Hematopoietic multipotent progenitor cell treated with erythropoietin and hydrocortisone succinate and interleukin-3 and kit ligand, for 6 days (in vitro differentiated cells): ENCODE data around the gene ITGB2.
"Not testable (repeated sequence)": the region's sequence is repeated elsewhere in the genome, so short reads cannot be mapped to it uniquely, and the experiment has no call there.

Experiments
- DNase-seq: peaks from one replicate; pipeline ENCODE4 v3.0.0-alpha.2; 2015

ITGB2 gene

DNA sequence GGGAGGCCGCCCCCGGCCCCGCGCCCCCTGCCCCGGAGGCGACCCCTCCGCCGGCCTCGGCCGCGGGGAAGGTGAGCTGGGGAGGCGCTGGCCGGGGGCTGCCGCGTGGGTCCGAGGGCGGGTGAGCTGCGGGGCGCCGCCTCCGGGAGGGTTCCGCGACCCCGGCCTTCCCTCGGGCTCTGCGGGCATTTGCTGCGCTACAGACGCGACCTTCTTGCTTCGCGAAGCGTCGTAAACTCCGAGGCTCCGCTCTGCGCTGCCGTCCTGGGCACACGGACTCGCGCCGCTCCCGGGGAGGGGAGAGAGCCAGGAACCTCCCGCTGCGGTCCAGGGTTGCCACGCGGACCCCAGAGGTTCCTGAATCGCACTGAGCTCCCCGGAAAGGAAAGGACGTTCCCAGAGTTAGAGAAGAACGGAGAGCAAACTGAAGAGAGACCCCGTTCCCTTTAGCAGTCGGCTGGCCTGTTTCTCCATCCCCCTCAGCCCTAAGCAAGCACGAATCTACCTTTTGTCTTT is 19.5 kb upstream of the ITGB2 start:
- DNase-seq = peak; percentile 37

GRCh38 chr21:44939532-44940115 is 18.9 kb upstream of the ITGB2 start, which contains the start of gene SLX9:
TSS of gene SLX9 (plus strand) at chr21:44940029. CDS start at chr21:44940058, 29 bp downstream.
- peak; percentile 89 for DNase-seq

- DNase-seq = no peak
Observed at GRCh38 chr21:44938772-44939531, 18.3 kb upstream of the ITGB2 start.

- DNase-seq = no peak
Observed at GRCh38 chr21:44935533-44935927, 14.8 kb upstream of the ITGB2 start.

DNA sequence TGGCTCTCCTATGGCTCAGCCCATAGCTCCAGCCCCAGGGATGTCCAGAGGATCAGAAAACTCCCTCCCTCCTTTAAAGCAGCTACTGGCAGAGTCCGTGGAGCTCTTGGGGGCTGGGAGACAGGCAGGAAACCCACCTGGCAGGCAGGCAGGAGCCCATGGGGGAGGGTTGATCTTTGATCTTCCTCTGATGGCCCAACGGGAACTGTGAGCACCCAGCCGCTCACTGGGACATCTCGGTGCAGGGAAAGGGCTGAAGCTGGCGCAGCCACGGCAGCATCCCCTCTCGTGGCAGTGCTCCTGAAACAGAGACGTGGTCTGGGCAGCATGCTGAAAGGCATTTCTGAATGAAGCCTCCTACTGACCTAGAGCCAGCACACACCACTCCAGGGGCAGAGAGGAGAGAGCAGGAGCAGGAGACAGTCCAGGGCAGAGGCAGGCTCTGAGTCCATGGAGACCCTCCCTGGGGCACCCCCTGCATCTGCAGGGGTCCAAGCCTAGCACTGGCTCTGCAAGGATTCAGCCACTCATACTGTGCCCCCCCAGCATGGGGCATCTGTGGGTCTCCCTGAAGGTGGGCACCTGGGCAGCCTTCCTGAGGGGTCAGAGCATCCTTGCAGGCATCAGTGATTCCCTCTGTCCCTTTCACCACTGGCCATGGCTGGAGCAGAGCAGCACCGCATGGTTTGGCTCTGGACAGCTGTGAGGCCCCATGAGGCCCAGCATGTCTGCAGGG is 14.3 kb upstream of the ITGB2 start:
- no peak for DNase-seq

- DNase-seq = no peak
Observed at GRCh38 chr21:44934276-44934675, 13.6 kb upstream of the ITGB2 start.

DNA sequence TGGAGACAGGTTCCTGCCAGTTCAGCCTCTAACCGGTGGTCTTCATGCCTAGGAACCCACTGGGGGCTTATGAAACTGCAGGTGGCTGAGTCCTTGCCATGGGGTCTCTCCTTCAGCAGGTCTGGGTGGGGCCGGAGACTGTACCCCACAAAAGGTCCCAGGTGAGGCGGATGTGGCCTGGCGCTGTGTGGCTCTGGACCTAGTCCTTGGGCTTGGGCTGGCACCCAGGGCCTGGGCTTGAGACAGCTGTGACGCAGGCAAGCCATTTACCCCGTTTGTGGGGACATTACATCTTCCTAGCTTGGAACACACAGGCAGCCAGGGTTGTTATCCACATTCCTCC is 13.2 kb upstream of the ITGB2 start:
- no peak for DNase-seq

DNA sequence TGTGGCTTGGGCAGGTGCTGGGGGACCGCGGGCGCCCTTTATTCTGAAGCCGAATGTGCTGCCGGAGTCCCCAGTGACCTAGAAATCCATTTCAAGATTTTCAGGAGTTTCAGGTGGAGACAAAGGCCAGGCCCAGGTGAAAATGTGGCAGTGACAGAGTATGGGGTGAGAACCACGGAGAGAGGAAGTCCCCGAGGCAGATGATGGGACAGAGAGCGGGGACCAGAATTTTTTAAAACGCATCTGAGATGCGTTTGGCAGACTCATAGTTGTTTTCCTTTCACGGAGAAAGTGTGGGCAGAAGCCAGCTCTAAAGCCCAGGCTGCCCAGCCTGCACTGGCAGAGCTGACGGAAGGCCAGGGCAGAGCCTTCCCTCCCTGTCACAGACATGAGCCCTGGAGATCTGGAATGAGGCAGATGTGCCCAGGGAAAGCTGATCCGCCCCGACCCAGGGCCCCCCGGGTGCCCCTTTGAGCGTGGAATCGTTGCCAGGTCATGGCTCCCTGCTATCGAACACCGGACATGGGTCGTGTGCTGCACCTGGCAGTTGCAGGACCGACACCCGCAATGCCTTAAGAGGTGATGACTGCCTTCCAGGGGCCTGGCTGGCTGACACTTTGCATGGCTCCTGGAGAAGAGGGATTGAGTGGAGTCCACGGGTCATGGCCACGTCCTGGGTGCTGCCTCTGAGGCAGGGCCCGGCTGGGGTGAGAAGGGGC is 12.7 kb upstream of the ITGB2 start:
- DNase-seq = no peak

DNA sequence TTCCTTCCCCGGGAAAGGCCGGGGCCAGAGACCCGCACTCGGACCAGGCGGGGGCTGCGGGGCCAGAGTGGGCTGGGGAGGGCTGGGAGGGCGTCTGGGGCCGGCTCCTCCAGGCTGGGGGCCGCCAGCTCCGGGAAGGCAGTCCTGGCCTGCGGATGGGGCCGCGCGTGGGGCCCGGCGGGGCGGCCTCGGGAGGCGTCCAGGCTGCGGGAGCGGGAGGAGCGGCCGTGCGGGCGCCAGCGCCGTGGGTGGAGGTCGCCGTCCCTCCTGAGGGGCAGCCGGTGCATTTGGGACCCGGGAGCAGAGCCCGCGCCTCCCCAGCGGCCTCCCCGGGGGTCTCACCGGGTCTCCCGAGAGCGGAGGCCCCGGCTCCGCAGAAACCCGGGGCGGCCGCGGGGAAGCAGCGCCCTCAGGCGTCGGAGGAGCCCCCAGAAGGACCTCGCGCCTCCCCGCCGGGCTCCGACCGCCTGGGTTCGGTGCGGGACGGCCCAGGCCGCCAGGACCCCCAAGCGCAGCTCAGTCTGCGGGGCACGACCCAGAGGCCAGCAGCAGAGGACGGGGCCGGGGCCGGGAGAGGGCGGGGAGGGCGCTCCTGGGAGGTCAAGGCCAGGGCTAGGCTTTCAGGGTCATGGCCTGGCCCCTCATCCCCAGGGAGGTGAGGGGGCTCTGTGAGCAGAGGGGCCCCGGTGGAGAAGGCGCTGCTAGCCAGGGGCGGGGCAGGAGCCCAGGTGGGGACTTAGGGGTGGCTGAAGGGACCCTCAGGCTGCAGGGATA is 11.9 kb upstream of the ITGB2 start:
- DNase-seq = peak; percentile 66

DNA sequence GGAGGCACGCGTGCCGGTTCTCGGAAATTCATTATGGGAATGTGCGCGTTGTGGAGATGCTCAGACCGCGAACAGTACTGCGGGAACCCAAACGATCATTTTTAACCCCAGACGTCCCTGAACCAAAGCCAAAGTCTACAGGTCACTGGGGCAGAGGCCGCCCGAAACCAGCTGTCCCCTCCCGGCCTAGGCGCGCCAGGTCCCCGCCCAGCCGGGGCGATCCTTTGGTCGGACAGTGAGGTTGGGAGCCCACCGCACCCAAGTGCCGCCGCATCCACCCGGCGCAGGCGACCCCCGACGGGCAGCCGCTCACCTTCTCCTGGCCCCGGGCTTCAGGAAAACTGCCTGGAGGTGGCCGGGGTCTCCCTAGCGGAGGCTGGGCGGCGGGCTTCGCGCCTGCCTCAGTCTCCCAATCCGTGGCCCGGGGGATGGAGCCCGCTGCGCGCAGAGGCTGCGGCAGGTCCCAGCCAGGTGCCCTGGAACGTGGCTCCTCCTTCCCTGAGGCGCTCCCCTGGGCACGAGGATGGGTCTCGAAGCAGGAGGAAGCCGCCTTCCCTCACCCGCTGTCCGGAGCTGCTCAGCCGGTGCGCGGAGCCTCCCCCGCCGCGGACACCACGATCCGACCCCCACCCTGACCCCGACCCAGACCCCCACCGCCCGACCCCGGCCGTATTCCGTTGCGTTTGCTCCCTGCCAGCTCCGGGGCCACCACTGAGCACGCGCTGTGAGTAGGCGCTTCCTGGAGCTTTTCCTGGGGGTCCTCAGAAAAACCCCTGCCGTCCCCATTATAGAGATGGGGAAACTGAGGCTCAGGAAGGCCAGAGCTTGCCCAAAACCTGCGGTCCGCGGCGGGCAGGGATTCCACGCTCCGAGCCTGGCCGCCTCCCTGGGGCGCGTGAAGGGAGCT is 11.1 kb upstream of the ITGB2 start:
- peak; percentile 38 for DNase-seq

- no peak for DNase-seq
Observed at GRCh38 chr21:44931137-44931500, 10.4 kb upstream of the ITGB2 start.

GRCh38 chr21:44930543-44930981 is 9.9 kb upstream of the ITGB2 start:
- peak; percentile 27 for DNase-seq

GRCh38 chr21:44929799-44930542 is 9.3 kb upstream of the ITGB2 start:
- DNase-seq = no peak

DNA sequence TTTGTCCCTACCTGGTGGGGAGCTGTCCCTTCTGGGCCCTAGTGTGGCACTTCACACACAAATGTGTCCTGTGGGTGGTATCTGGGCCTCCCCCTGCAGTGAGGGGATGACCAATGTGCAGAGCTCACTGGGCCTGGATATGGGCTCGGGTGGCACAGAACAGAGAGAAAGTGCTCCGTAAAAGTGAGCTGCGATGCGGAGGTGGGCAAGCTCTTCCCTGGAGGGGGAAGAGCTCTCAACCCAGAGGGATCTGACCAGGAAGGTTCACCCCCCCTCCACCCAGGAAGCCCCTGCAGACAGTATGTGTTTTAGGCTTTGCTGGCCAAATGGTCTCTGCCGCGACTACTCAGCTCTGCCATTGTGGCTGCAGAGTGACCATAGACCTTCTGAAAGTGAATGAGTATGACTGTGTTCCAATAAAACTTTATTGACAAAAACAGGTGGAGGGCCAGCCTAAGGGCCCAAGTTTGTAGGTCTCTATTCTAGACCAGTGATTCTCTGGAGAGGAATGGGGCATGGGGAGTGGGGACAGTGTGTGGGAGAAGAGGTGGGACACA is 8.6 kb upstream of the ITGB2 start:
- DNase-seq = no peak

DNA sequence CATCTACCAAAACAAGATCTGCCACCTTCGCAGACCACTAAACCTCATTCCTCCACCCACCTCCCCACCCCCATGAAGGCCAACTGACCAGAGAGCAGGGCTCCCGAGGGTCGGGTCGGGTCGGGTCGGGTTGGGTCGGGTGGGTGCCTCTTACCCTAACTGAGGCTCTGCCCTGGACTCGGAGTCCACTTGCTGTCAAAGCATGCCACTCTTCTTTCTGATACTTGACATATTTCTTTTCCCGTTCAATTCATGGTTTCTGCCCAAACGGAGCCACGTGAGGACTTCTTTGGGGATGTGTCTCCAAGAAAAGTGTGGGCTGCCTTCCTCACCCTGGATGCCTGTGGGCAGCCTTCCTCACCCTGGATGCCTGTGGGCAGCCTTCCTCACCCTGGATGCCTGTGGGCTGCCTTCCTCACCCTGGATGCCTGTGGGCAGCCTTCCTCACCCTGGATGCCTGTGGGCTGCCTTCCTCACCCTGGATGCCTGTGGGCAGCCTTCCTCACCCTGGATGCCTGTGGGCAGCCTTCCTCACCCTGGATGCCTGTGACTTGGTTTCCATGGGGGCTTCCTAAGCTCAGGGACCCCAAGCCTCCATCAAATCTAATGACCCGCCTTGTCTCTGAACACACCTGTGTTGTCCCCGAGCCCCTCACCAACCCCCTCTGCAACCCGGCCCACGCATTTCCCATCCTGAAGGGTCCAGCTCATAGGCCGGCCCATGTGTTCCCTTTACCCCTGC is 8.0 kb upstream of the ITGB2 start:
- not testable (repeated sequence) for DNase-seq

- DNase-seq = peak; percentile 62
Observed at GRCh38 chr21:44927587-44928461, 7.1 kb upstream of the ITGB2 start.

DNA sequence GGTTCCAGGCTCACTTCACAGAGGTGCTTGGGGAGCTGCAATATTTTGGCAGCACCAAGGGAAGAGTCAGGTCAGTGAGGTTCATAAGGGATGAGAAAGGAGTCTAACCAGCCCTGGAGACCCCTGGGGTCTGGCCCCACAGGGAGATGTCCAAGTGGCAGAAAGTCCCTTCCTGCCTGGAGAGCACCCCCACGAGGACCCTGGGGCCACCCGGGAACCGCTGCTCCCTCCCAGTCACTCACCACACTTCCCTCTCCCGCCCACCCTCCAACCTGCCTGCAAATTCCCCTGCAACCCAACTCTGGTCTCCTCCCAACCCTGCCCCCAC is 6.5 kb upstream of the ITGB2 start:
- DNase-seq = no peak

- DNase-seq = no peak
Observed at GRCh38 chr21:44926331-44927101, 5.8 kb upstream of the ITGB2 start.
